Stimulated activated CD4-positive, alpha-beta T cell treated with anti-CD3 and anti-CD28 coated beads, Interleukin-12 subunit alpha, Interleukin-12 subunit beta, amount 100 ng/mL, for 48 hours (primary cell): ENCODE results near the gene POLRMT.
A peak's percentile ranks its signal among the peaks of the same experiment; 100 is the strongest.
"Not testable (repeated sequence)": the region's sequence is repeated elsewhere in the genome, so short reads cannot be mapped to it uniquely, and the experiment has no call there.

ENCODE experiments used
- DNase-seq, 3 donors: peaks; one replicate each; pipeline ENCODE4 v3.0.0-alpha.2; 2020; ENCODE audit warnings: low read depth in 2 of 3, low spot score in 1 of 3

Gene POLRMT

DNA sequence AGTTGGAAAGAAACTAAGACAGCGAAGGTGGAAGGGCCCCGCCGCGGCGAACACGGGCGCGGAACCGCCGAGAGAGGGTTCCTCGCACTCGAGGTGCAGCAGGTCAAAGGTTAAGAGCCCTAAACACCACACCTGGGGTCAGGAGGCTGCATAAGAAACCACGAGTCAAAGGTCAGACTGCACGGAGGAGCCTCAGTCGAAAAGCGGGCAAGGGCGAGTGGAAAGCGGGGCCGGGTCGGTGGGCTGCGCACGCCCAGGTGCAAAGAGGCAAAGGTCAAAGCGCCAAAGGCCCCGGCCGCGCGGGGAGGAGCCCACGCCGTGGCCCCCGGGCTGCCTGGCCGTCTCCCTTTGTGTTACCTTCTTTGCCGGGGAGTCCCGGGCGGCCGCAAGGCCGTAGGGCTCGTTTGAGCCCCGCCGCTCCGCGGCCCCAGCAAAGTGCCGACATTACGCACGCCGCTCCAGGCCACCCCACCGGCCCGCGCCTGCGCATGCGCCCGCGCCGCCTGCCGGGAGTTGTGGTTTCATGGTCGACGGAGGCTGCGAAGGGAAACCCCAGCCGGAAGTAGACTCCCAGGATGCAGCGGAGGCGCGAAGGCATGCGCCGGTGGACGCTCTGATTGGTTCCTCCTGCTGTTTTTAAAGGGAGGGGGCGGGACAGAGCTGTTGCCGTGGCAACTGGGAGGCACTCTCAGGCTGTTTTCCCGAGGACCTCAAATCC is at the start of gene POLRMT:
TSS of gene POLRMT (minus strand) at position 470 of the 718 bp plus-strand sequence. CDS start at position 445, 25 bp downstream.
- DNase-seq, result peak; percentile 94

DNA sequence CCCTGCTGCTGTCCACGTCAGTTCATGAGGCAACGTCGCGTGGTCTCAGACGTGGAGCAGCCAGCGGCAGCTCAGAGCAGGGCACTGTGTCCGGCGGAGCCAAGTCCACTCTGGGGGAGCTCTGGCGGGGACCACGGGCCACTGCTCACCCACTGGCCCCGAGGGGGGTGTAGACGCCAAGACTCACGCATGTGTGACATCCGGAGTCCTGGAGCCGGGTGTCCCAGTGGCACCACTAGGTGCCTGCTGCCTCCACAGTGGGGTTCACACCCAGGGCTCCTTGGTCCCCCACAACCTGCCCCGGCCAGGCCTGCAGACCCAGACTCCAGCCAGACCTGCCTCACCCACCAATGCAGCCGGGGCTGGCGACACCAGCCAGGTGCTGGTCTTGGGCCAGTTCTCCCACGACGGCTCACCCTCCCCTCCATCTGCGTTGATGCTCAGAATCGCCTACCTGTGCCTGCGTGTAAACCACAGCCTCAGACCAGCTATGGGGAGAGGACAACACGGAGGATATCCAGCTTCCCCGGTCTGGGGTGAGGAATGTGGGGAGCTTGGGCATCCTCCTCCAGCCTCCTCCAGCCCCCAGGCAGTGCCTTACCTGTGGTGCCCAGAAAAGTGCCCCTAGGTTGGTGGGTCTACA is 49.5 kb upstream of the POLRMT start:
- no peak for DNase-seq

DNA sequence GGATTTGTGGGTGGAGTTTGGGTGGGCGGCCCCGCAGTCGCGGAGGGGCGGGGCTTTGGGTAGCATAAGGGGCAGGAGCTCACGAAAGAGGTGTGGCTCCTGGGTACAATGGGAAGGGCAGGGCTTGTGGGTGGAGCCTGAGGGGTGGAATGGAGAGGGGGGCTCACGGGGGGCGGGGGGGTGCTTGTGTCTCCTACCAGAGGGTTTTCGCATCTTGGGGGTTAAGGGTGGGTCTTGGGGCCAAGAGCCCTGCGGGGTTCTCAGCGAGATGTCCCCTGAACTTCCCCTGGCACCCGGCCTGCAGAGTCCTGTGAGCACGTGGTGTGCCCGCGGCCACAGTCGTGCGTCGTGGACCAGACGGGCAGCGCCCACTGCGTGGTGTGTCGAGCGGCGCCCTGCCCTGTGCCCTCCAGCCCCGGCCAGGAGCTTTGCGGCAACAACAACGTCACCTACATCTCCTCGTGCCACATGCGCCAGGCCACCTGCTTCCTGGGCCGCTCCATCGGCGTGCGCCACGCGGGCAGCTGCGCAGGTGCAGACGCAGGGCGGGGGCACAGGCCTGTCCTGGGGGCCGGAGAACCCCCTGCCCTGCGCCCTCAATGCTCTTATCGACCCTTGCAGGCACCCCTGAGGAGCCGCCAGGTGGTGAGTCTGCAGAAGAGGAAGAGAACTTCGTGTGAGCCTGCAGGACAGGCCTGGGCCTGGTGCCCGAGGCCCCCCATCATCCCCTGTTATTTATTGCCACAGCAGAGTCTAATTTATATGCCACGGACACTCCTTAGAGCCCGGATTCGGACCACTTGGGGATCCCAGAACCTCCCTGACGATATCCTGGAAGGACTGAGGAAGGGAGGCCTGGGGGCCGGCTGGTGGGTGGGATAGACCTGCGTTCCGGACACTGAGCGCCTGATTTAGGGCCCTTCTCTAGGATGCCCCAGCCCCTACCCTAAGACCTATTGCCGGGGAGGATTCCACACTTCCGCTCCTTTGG is 48.0 kb upstream of the POLRMT start:
- DNase-seq, result peak in 2 of 3 donors; percentile 88 to 97

DNA sequence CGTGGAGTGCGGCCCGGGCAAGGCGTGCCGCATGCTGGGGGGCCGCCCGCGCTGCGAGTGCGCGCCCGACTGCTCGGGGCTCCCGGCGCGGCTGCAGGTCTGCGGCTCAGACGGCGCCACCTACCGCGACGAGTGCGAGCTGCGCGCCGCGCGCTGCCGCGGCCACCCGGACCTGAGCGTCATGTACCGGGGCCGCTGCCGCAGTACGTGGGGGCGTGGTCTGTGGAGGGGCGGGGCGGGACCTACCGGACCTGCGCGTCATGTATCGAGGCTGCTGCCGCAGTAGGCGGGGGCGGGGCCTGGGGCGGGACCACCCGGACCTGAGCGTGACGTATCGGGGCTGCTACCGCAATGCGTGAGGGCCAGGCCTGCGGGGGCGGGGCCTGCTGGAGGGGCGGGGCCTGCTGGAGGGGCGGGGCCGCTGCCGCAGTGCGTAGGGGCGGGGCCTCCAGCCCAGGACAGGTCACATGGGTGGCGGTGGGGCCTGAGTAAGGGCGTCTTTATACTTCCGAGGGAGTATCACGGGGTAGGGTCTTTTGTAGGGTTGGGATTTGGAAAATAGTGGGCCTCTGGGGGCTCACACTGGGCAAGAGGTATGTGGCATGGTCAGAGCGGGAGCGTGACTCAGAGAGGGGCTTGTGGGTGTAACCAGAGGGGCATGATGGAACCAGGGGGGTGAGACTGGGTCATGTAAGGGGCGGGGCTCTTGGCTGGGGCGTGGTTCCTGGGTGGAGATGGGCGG is 47.1 kb upstream of the POLRMT start:
- peak; percentile 99 to 100 (median 100) for DNase-seq

DNA sequence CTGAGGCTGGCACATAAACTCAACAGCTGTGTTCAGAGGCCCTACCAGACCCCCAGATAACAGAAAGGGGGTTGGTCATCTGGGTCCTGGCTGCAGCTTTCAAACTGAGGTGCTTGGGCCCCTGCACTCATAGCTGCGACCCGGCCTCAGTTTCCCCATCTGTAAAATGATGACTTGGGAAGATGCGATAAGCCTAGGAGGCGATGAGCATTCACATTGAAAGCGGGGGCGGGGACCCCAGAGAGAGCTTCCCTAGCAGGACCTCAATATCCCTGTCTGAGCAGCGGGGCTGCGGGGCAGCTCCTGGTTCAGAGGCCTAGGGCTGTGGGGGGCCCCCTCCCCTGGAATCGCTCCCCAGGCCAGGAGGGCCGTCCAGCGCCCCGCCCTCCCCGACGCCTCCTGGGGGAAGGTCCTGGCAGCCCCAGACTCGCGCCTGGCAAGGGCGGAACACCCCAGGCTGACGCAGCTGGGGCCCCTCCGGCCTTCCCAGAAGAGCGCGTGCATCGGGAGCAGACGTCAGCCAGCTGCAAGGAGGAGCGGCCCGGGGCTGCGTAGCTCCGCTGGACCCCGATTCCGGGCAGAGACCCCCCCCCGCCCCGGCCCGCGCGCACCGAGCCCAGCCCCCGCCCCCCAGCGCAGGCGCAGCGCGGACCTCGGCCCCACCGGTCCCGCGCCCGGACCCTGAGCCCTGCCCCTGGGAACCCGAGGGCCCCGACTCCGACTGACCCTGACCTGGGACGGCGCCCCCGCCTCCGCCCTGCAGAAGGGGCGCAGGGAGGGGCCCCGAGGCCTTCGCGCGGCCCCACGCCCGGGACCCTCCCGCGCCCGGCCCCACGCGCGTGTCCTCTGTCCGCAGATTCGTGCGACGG is 46.3 kb upstream of the POLRMT start:
- DNase-seq, result peak in 1 of 3 donors; percentile 27

DNA sequence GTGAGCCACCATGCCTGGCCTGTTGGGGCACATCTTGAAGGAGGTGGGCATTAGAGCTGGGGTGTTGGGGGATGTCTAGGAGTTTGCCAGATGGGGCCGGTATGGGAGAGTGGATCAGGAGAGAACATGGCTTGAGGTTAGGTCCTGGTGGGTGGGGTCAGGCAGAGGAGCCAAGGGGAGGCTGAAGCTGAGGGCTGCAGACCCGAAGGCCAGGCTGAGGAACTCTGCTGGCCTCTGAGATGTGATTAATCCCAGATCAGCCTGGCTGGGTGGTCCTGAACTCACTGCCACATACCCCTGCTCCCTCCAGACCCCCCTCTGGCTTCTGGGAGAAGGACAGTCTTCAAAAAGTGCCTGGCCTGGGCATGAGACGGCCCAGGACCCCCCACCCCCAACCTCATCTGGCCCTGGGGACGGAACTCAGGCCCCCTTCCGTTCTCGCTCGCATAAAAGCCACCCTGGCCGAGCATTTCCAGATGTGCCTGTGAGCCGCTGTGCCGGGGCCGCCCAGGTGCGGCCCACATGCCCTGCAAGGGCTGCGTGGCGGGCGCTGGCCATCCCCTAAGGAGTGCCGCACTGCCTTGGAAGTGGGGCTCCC is 45.6 kb upstream of the POLRMT start:
- no peak for DNase-seq

DNA sequence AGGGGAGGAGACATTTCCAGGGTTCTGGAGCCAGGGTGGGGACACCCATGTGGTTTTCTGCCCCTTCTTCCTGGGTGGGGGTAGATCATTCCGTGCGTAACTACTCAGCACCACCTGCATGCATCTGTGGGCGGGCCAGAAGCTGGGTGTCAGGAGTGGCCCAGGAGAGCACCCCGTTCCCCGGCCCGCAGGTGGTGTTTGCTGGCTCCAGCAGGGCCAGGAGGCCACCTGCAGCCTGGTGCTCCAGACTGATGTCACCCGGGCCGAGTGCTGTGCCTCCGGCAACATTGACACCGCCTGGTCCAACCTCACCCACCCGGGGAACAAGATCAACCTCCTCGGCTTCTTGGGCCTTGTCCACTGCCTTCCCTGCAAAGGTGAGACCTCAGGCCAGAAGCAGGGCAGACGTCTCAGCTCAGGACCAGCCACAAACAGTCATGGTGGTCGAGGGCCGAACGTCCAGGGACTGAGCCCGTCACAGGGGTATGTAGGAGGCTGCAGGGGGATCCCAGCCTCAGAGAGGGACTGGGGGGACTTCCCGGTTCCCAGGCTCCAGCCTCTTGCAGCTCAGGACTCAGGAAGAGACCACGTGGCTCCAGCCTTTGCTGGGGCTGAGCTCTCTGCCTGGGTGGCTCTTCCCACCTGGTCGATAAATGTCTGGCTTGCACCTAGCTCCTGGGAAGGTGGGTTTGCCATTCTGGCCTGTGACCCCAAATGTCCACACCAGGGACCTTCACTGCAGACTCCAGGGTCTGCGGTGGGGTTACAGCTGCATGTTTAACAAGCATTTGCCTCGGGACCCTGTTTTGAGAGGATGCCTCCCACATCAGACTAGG is 44.5 kb upstream of the POLRMT start:
- no peak for DNase-seq

DNA sequence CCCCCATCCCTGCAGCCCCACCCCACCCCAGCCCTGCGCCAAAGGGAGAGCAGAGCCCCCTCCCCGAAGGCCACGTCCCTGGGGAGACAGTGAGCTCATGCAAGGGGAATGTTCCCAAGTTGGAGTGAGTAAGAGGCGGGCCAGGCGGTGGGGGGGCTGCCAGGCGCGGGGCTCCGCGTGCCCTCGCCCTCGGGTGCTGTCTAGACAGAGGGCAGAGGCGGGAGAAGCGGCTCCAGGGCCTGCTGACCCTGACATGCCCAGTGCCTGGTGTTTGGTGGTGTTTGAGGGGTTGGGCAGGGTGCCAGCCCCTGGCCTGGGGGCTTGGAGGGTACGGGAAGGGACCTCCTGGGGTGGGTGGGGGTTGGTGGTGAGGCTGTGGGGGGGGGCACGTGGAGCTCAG is 43.9 kb upstream of the POLRMT start:
- no peak for DNase-seq

DNA sequence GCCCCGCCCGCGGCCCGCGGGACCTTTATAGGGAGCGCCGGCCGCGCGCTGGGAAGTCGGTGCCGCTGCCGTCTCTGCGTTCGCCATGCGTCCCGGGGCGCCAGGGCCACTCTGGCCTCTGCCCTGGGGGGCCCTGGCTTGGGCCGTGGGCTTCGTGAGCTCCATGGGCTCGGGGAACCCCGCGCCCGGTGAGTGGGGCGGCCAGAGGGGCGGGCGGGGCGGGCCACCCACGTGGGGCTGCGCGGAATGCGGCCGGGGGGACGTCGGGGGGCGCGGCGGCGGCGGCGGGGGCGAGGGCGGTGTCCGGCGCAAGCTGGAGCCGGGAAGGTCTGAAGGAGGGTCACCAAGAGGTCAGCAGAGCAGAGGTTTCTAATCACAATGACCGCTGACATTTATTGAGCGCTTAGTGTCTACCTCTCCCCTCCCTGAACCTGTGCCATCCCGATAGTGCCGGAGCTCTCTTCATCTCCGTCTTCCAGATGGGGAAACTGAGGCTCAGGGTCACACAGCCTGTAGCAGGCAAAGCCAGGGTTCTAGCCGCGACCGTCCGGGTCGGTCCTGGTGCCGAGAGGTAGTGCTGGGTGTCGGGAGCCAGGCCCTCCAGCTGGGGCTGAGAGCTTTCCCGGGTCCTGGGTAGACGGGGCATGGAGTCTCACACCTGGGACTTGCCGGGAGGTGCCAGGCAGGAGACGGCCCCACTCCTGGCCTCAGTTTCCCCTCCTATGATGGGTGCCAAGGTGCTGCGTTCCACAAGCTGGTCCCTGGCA is 43.2 kb upstream of the POLRMT start, which contains the start of gene FSTL3:
TSS of gene FSTL3 (plus strand) at position 54 of the 767 bp plus-strand sequence. CDS start at position 86, 32 bp downstream.
- no peak for DNase-seq

DNA sequence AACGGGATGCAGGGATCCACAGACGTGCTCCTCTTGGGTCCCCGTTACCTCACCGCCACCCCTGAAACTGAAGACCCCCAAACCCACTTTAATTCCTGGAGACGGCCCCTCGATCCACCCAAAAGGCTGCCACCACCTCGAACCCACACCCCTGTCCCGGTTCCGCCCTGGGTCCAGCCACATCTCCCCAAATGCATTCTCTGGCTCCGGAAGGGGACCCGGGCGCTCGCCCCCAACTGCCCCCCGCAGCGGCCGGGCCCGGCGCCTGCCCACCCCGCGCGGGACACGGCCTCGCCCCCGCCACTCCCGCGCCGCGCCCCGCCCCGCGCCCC is 42.6 kb upstream of the POLRMT start:
- DNase-seq, result no peak

DNA sequence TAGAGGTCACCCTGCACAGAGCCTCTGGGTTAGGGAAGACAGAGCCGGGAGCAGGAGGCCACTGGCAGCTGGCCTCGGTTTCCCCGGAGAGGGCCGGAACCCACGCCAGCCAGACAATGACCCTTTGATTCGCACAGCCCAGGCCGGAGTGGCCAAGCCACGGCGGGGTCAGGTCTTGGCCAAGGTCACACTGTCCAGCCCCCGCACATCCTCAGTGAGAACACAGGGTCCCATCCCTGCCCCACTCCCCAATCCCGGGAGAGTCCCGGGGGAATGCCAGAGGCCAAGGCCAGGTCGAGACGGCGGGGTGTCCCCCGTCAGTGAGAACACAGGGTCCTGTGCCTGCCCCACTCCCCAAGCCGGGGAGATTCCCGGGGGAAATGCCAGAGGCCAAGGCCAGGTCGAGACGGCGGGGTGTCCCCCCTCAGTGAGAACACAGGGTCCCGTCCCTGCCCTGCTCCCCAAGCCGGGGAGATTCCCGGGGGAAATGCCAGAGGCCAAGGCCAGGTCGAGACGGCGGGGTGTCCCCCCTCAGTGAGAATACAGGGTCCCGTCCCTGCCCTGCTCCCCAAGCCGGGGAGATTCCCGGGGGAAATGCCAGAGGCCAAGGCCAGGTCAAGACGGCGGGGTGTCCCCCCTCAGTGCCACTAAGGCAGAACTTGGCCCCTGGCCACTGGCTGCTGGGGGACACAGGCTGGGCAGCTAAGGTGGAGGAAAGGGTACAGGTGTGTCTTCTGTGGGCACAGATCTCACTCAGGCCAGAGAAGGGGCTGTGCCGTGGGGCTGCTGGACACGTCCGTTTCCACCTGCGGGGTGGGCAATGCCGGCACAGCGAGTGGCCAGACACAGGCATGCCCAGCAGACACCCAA is 41.2 kb upstream of the POLRMT start:
- no peak for DNase-seq

DNA sequence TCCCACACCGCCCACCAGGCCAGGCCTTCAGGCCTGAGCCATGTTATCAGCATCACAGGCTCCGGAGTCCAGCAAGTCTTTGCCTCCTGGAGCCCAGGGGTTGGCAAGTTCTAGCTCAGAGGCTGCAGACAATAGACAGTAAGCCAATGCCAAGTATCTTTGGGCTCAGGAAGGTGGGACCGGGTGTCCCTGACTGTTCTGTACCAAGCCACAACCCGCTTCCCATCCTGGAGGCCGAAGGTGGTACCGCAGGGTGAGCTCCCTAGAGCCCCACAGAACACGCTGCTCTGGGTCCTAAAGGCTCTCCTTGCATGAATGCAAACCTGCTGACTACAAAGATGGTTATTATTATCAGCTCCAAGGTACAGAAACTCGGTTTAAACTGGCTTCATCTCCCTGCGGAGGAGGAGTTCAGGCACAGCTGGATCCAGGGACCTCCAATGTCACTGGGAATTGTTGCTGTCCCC is 37.3 kb upstream of the POLRMT start:
- no peak for DNase-seq

DNA sequence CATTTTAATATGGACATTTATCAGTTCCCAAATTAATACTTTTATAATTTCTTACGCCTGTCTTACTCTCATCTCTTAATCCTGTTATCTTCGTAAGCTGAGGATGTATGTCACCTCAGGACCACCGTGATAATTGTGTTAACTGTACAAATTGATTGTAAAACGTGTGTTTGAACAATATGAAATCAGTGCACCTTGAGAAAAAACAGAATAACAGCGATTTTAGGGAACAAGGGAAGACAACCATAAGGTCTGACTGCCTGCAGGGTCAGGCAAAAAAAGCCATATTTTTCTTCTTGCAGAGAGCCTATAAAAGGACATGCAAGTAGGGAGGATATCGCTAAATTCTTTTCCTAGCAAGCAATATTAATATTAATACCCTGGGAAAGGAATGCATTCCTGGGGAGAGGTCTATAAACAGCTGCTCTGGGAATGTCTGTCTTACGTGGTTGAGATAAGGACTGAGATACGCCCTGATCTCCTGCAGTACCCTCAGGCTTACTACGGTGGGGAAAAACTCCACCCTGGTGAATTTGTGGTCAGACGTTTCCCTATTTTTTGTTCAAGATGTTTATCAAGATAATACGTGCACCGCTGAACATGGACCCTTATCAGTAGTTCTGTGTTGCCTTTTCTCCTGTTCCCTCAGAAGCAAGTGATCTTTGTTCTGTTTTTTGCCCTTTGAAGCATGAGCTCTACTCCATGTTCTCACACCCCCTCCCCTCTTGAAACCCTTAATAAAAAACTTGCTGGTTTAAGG is 35.5 kb upstream of the POLRMT start:
- DNase-seq, result not testable (repeated sequence)

DNA sequence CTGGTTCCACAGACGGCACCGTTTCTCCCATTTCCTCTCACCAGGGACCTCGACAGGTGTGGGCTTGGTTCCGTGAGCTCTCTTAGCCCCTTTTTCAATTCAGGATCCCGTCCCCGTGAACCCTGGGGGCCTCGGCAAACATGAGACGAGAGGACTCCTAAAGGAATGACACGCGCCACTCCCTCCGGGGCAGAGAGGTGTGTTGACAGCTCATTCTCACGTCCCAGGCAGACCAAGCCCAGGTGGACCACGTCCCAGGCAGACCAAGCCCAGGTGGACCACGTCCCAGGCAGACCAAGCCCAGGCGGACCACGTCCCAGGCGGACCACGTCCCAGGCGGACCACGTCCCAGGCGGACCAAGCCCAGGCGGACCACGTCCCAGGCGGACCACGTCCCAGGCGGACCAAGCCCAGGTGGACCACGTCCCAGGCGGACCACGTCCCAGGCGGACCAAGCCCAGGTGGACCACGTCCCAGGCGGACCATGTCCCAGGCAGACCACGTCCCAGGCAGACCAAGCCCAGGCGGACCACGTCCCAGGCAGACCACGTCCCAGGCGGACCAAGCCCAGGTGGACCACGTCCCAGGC is 33.7 kb upstream of the POLRMT start:
- not testable (repeated sequence) for DNase-seq

DNA sequence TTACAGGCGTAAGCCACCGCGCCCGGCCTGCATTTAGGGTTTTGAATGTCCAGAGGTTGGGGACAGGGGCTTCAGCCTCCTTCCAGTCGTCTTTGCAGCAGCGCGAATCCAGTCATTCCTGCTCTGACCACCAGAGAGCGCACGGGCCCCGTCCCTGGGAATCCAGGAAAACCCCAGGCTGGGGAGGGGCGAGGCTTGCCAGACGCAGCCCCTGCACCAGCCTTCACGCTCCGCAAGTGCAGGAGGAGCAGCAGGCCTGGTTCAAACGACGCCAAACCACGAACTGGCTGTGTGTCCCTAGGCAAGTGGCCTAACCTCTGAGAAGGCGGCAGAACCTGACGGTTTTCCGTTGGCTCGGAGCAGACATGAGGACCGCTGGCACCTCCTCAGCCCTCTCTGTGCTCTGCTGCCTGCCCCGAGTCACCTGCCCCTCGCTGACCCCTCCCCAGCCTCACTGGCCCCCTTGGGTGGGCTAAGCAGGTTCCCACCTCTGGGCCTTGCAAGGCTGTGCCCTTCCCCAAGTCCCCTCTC is 31.6 kb upstream of the POLRMT start:
- peak; percentile 68 to 84 (median 78) for DNase-seq
